Natural killer cell treated with Interleukin-12 subunit alpha and Interleukin-12 subunit beta and Interleukin-15 and Interleukin-18, amount 100 ng/mL, for 72 hours (primary cell): Measurements from ENCODE around the gene MPRIP. TPM values are rescaled to one million over a fixed set of nuclear protein-coding genes. Genes with fewer than 3 reads are reported as not detected.

Source experiments
- ATAC-seq, 2 donors: fragments of 150-1000 bp; cut with Tn5 transposase in 1 of 2; sonication (Bioruptor Pico), chemical (Tn5 transposase) in 1 of 2; 2 replicates each; pipeline ENCODE4 v1.10.0; 2021
- DNase-seq: peaks from one replicate; pipeline ENCODE4 v3.0.0; 2022; ENCODE audit warnings: low spot score
- H3K27ac Mint-ChIP-seq, 2 donors: 1 replicate in 1 of 2; 2 replicates in 1 of 2; pipeline ENCODE4 v1.8.0; 2022; ENCODE audit warnings: mixed read lengths in 2 of 2, mild to moderate bottlenecking in 1 of 2, moderate library complexity in 1 of 2
- H3K27me3 Mint-ChIP-seq, 2 donors: 1 replicate in 1 of 2; 2 replicates in 1 of 2; pipeline ENCODE4 v1.8.0; 2022; ENCODE audit warnings: mixed read lengths in 2 of 2
- H3K36me3 Mint-ChIP-seq: one replicate; pipeline ENCODE4 v1.8.0; 2022; ENCODE audit warnings: mixed read lengths
- H3K4me1 Mint-ChIP-seq, 2 donors: 1 replicate in 1 of 2; 2 replicates in 1 of 2; pipeline ENCODE4 v1.8.0; 2022; ENCODE audit warnings: low read depth in 2 of 2, mixed read lengths in 2 of 2, mild to moderate bottlenecking in 1 of 2
- H3K4me3 Mint-ChIP-seq: one replicate; pipeline ENCODE4 v1.8.0; 2022; ENCODE audit warnings: mixed read lengths
- H3K9me3 Mint-ChIP-seq: 2 replicates; pipeline ENCODE4 v1.8.0; 2022; ENCODE audit warnings: mixed read lengths
- total RNA-seq, 2 donors: library from RNA; stranded (reverse); gene quantifications; one replicate each; pipeline ENCODE4 v1.2.3, GENCODE V29; 2022

MPRIP gene
- total RNA-seq, 2 donors from 2014 or later = 158 to 216 TPM

DNA sequence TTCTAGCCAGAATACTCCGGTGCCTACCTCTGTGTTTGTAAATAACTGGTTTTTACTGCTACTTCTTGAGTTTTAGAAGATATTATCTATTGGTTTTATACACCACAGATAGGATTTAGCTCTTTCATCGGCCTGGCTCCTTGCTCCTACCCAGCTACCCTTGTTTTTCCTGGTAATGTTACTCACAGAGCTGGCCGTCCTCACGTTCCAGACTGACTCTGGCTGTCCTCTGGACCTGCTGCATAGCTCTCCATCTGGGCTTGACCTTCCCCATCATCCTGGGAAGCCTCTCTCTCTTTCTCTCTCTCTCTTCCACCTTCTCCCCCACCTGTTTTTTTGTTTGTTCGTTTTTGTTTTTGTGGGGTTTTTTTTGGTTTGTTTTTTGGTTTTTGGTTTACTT, 51.5 kb downstream of the MPRIP start:
- no peaks in the 10 kb centered on the region for H3K36me3 Mint-ChIP-seq
- H3K27ac Mint-ChIP-seq = no peak overlapping the region
- peaks cover 23 to 37% of the 10 kb centered on the region in 2 donors for H3K4me1 Mint-ChIP-seq
- DNase-seq (no peak), ATAC-seq (no peak)
- no peak overlapping the region for H3K4me3 Mint-ChIP-seq
- no peaks in the 10 kb centered on the region for H3K9me3 Mint-ChIP-seq
- H3K27me3 Mint-ChIP-seq = no peaks in the 10 kb centered on the region

- no peak for DNase-seq
- Mint-ChIP-seq H3K27me3 (no peaks in the 10 kb centered on the region), H3K27ac (no peak overlapping the region), H3K4me1 (peaks cover 14 to 22% of the 10 kb centered on the region in 2 donors), H3K9me3 (no peaks in the 10 kb centered on the region), H3K36me3 (no peaks in the 10 kb centered on the region), H3K4me3 (no peak overlapping the region)
- ATAC-seq = no peak
Measured at GRCh38 chr17:17096438-17097178, 54.4 kb downstream of the MPRIP start.

- no peak for ATAC-seq
- no peaks in the 10 kb centered on the region for H3K27me3 Mint-ChIP-seq
- no peak overlapping the region for H3K27ac Mint-ChIP-seq
- no peak overlapping the region for H3K4me3 Mint-ChIP-seq
- no peaks in the 10 kb centered on the region for H3K9me3 Mint-ChIP-seq
- H3K36me3 Mint-ChIP-seq = no peaks in the 10 kb centered on the region
- DNase-seq = no peak
- H3K4me1 Mint-ChIP-seq = peaks cover 8 to 15% of the 10 kb centered on the region in 2 donors
Measured at GRCh38 chr17:17097763-17098345, 55.6 kb downstream of the MPRIP start.

DNA sequence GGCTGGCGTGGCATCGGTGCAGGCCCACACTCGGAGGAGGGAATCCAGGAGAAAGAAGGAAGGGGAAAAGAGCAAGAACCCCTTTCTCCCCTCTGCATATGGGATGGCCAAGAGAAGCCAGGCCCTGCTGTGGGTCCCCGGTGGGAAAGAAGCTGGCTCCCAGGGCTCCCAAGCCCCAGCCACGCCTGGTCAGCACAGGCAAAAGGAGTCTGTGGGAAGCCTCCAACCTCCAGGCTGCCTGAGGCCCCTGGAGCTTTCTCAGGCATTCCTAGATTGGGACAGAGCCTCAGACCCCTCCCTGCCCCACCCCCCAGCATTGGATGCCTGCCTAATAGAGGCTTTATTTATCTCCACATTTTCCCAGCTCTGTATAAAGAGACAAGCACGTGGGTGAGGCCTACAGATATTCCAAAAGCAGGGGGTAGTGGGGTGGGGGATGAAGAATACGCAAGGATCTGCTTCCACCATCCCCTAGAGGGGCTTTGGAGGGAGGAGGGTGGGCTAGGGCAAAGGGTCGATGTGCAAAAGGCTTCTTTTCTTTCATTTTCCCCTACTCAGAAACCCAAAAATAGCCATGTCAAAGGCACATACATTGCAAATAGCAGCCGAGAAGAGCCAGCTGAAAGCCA, 56.4 kb downstream of the MPRIP start:
- Mint-ChIP-seq H3K4me3 (no peak overlapping the region), H3K4me1 (peaks cover 8 to 12% of the 10 kb centered on the region in 2 donors), H3K27me3 (no peaks in the 10 kb centered on the region), H3K36me3 (no peaks in the 10 kb centered on the region), H3K9me3 (no peaks in the 10 kb centered on the region), H3K27ac (no peak overlapping the region)
- DNase-seq = no peak
- no peak for ATAC-seq

DNA sequence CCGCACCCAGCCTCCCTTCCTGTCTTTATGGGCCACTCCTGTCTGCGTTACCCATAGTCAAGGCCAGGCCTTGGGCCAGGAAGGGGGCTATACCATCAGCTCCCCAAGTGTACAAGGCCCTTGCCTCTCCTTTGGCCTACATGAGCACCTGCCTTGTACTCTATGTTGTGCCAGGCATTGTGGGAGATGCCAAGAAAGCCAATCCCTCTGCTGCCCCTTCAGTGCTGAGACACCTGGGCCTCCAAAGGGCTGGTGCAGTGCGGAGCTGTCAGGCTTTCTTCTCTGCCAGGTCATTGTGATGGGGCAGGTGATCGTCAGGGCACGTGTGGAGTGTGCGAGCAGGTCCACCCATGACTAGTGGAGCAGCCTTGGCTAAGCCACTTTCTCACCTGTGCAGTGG, 59.9 kb downstream of the MPRIP start:
- H3K27me3 Mint-ChIP-seq = no peaks in the 10 kb centered on the region
- no peak overlapping the region for H3K27ac Mint-ChIP-seq
- DNase-seq (no peak), ATAC-seq (peak in 1 of 2 donors; percentile 8)
- H3K4me3 Mint-ChIP-seq = no peak overlapping the region
- H3K36me3 Mint-ChIP-seq = no peaks in the 10 kb centered on the region
- peaks cover 5 to 13% of the 10 kb centered on the region in 2 donors for H3K4me1 Mint-ChIP-seq
- no peaks in the 10 kb centered on the region for H3K9me3 Mint-ChIP-seq

GRCh38 chr17:17103160-17103559, 60.9 kb downstream of the MPRIP start:
- DNase-seq (no peak), ATAC-seq (no peak)
- Mint-ChIP-seq H3K27ac (no peak overlapping the region), H3K36me3 (no peaks in the 10 kb centered on the region), H3K4me1 (peaks cover 11 to 22% of the 10 kb centered on the region in 2 donors), H3K9me3 (no peaks in the 10 kb centered on the region), H3K4me3 (no peak overlapping the region), H3K27me3 (no peaks in the 10 kb centered on the region)

- Mint-ChIP-seq H3K4me1 (peaks cover 20 to 28% of the 10 kb centered on the region in 2 donors), H3K27ac (no peak overlapping the region), H3K9me3 (no peaks in the 10 kb centered on the region), H3K36me3 (no peaks in the 10 kb centered on the region), H3K27me3 (no peaks in the 10 kb centered on the region), H3K4me3 (no peak overlapping the region)
- no peak for ATAC-seq
- DNase-seq = no peak
Measured at GRCh38 chr17:17104036-17104435, 61.8 kb downstream of the MPRIP start.

GRCh38 chr17:17104494-17104893, 62.2 kb downstream of the MPRIP start:
- Mint-ChIP-seq H3K4me1 (peaks cover 24 to 33% of the 10 kb centered on the region in 2 donors), H3K27ac (peak overlapping the region in 1 of 2 donors; percentile 15), H3K9me3 (no peaks in the 10 kb centered on the region), H3K36me3 (no peaks in the 10 kb centered on the region), H3K4me3 (no peak overlapping the region), H3K27me3 (no peaks in the 10 kb centered on the region)
- no peak for DNase-seq
- ATAC-seq = no peak

DNA sequence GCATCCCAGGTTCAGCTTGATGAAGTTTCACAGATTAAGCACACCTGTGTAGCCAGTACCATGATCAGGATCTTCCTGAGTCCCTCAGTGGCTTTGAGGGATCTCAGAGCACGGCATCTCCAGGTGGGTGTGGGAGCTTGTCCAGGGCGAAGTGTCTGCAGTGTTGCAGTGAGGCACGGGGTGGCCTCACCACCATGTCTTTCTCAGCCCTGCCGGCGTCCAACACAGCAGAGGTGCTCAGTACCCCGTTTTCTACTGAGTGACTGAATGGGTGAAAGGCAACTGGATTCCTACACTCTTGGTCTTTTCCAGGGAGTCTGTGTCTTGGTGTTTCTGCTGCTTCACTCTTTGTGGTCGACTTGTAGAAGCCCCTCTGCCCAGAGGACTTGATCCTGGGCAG, 63.7 kb downstream of the MPRIP start:
- DNase-seq (no peak), ATAC-seq (no peak)
- H3K4me1 Mint-ChIP-seq = peaks cover 39 to 47% of the 10 kb centered on the region in 2 donors
- peak overlapping the region; percentile 31 to 48 for H3K27ac Mint-ChIP-seq
- H3K9me3 Mint-ChIP-seq = no peaks in the 10 kb centered on the region
- no peaks in the 10 kb centered on the region for H3K36me3 Mint-ChIP-seq
- no peaks in the 10 kb centered on the region for H3K27me3 Mint-ChIP-seq
- H3K4me3 Mint-ChIP-seq = no peak overlapping the region

DNA sequence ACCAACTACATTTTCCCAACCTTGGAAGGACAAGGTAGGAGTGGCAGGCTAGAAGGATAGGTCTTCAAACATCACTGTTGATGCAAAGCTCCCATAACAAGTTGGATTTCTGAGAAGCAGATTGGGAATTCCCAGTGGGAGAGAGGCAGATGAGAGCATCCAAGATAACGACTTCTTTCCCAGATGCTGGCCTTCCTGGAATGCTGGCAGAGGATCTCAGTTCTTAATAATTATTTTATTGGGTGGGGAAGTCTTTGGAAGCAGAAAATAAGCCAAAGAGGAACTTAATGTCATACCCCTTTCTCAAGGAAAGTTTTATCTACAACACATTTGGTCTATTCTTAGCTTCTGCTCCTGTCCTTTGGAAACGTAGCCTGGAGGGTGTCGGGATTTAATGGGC, 64.5 kb downstream of the MPRIP start:
- DNase-seq (no peak), ATAC-seq (no peak)
- no peak overlapping the region for H3K4me3 Mint-ChIP-seq
- H3K9me3 Mint-ChIP-seq = no peaks in the 10 kb centered on the region
- H3K27me3 Mint-ChIP-seq = no peaks in the 10 kb centered on the region
- peaks cover 43 to 47% of the 10 kb centered on the region in 2 donors for H3K4me1 Mint-ChIP-seq
- peak overlapping the region in 1 of 2 donors; percentile 31 for H3K27ac Mint-ChIP-seq
- no peaks in the 10 kb centered on the region for H3K36me3 Mint-ChIP-seq

DNA sequence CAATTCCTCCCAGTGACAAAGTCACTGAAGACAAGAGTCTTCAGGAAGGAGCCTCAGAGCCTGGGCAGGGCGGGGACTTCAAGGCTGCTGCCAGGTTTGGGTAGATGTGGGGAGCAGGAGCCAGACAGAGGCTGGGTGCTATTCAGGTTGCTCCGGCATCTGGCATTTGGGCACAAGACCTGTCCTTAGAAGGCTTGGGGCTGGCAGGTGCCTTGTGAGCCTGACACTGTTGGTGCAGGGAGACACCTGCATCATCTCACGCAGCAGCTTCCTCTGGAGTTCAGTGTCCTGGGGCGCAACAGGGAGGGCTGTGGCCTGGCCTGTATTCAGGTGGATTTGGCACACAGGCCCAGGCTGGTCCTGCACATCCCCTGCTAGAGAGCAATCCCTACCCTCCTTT, 65.0 kb downstream of the MPRIP start:
- Mint-ChIP-seq H3K9me3 (no peaks in the 10 kb centered on the region), H3K4me1 (peaks cover 43 to 47% of the 10 kb centered on the region in 2 donors), H3K4me3 (no peak overlapping the region), H3K27ac (peak overlapping the region; percentile 31 to 94), H3K36me3 (no peaks in the 10 kb centered on the region), H3K27me3 (no peaks in the 10 kb centered on the region)
- no peak for ATAC-seq
- no peak for DNase-seq

DNA sequence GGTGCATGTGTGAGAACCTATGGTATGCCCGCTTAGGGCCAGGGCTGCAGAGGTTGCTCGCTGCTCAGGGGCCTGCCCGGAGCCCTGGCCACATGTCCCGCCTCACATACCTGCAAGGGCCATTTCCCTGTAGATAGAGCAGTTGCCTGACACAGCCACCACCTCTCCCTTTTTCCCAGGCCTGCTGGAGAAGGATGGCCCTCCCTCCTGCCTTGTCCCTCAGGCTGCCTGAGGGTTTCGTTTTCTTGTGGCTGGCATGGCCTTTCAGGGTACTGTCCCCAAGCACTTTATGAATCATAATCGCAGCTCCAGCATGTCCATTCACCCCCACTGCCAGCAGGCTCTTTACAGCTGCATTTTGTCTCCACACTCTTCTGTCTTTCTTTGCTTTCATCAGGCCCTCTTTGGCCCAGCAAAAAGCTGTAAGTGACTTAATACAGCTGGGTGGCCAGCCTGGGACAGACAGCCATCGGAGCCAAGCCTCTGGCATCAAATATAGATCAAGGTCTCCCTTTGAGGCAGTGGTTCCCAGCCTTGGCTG, 65.7 kb downstream of the MPRIP start:
- H3K9me3 Mint-ChIP-seq = no peaks in the 10 kb centered on the region
- H3K36me3 Mint-ChIP-seq = no peaks in the 10 kb centered on the region
- ATAC-seq = peak; percentile 60 to 78
- no peaks in the 10 kb centered on the region for H3K27me3 Mint-ChIP-seq
- peak overlapping the region; percentile 71 to 94 for H3K27ac Mint-ChIP-seq
- H3K4me3 Mint-ChIP-seq = no peak overlapping the region
- H3K4me1 Mint-ChIP-seq = peaks cover 43 to 47% of the 10 kb centered on the region in 2 donors
- DNase-seq = no peak

DNA sequence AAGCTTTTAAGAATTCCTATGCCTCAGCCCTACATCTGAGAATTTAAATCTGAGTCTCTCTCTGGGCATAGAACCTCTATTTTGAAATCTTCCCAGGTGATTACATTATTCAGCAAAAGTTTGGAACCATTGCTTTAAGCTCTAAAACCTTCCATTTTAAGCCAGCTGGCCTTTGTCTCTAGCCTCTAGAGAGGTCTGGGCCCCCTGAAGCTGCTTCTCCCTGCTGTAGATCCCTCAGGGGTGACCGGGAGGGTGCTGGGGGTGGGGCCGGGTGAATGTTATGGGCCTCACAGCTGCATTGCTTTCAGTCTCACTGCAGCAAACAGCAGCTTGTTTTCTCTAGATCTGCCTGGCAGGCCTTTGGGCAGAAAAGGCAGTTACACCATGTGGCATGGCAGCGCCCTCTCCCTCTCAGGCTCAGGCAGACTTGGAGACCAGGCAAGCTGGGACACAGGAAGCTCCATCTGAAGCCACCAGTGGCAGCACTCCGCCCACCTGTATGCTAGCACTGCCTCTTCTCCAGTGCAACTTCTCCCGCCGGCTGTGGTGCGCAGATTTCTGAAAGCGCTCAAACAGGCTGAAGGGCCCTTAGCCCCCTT, 66.3 kb downstream of the MPRIP start:
- no peak overlapping the region for H3K4me3 Mint-ChIP-seq
- H3K27ac Mint-ChIP-seq = peak overlapping the region; percentile 71 to 94
- peaks cover 43 to 50% of the 10 kb centered on the region in 2 donors for H3K4me1 Mint-ChIP-seq
- H3K27me3 Mint-ChIP-seq = no peaks in the 10 kb centered on the region
- no peak for DNase-seq
- no peak for ATAC-seq
- no peaks in the 10 kb centered on the region for H3K36me3 Mint-ChIP-seq
- H3K9me3 Mint-ChIP-seq = no peaks in the 10 kb centered on the region

DNA sequence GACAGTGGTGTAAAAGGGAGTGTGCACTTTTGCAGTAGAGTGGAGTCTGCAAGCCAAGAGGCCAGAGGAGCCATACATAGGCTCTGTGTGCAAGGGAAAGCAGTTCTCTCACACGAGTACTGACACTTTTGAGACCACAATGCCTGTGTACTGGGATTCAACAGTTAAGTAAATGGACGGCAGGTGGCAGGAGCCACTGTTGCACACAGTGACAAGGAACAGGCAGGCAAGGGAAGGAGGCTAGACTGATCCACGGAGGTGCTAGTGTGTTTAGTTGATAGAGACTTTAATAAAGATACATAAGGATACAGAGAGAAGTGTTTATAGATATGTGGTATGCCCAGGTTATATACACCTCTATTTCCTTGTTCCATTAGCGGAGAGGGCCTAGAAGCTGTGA, 67.0 kb downstream of the MPRIP start:
- no peaks in the 10 kb centered on the region for H3K36me3 Mint-ChIP-seq
- H3K27me3 Mint-ChIP-seq = no peaks in the 10 kb centered on the region
- DNase-seq = no peak
- ATAC-seq = no peak
- peak overlapping the region; percentile 53 for H3K4me3 Mint-ChIP-seq
- no peaks in the 10 kb centered on the region for H3K9me3 Mint-ChIP-seq
- peak overlapping the region; percentile 68 to 94 for H3K27ac Mint-ChIP-seq
- peaks cover 46 to 54% of the 10 kb centered on the region in 2 donors for H3K4me1 Mint-ChIP-seq
